ENCODE results near the gene PLS1. TPM values are rescaled to one million over a fixed set of nuclear protein-coding genes. Genes with fewer than 3 reads are reported as not detected.
A peak's percentile ranks its signal among the peaks of the same experiment; 100 is the strongest.
"Not testable (repeated sequence)": the region's sequence is repeated elsewhere in the genome, so short reads cannot be mapped to it uniquely, and the experiment has no call there.

Gene PLS1
- total and polyA plus RNA-seq, 7 experiments from 2014 or later = 1.6 to 6.4 (median 2.5) TPM

GRCh38 chr3:142566096-142566495 is 30.1 kb upstream of the PLS1 start:
- no peak for ATAC-seq
- no peak for DNase-seq
- ChIA-PET POLR2A (no interaction called here), CTCF (no interaction called here)
- Mint-ChIP-seq H3K4me1 (peaks cover 6 to 24% (median 18%) of the 10 kb centered on the region in 7 donors), H3K4me3 (no peak overlapping the region), H3K27ac (peak overlapping the region in 1 of 9 donors; percentile 25), H3K36me3 (peaks cover 5 to 36% (median 27%) of the 10 kb centered on the region in 5 donors), H3K9me3 (peaks cover 0 to 1% (median 0%) of the 10 kb centered on the region in 11 donors), H3K27me3 (no peaks in the 10 kb centered on the region)
- Histone ChIP-seq H3K27me3 (ENCODE audit: control insufficient read depth in 2 of 2, insufficient read depth in 2 of 2, low read length in 2 of 2) (no peaks in the 10 kb centered on the region), H3K27ac (ENCODE audit: low read depth, low read length) (no peak overlapping the region), H3K4me1 (ENCODE audit: control insufficient read depth in 2 of 2, insufficient read depth in 2 of 2, low read length in 2 of 2) (no peaks in the 10 kb centered on the region), H3K9me3 (ENCODE audit: control insufficient read depth in 2 of 3, low read length in 3 of 3) (no peaks in the 10 kb centered on the region), H3K36me3 (ENCODE audit: control insufficient read depth in 2 of 3, insufficient read depth in 3 of 3, low read length in 3 of 3) (peaks cover 0 to 36% (median 10%) of the 10 kb centered on the region in 3 experiments), H3K4me3 (ENCODE audit: low read length) (no peak overlapping the region)
- intact Hi-C loops (cut with micrococcal nuclease) = no loop called here

- POLR2A ChIA-PET = no interaction called here
- Histone ChIP-seq H3K4me3 (ENCODE audit: low read length) (no peak overlapping the region), H3K9me3 (ENCODE audit: control insufficient read depth in 2 of 3, low read length in 3 of 3) (no peaks in the 10 kb centered on the region), H3K27me3 (ENCODE audit: control insufficient read depth in 2 of 2, insufficient read depth in 2 of 2, low read length in 2 of 2) (no peaks in the 10 kb centered on the region), H3K4me1 (ENCODE audit: control insufficient read depth in 2 of 2, insufficient read depth in 2 of 2, low read length in 2 of 2) (peaks cover 0 to 3% of the 10 kb centered on the region in 2 donors), H3K27ac (ENCODE audit: low read depth, low read length) (no peak overlapping the region), H3K36me3 (ENCODE audit: control insufficient read depth in 2 of 3, insufficient read depth in 3 of 3, low read length in 3 of 3) (peaks cover 0 to 21% (median 6%) of the 10 kb centered on the region in 3 experiments)
- peaks cover 0 to 1% (median 0%) of the 10 kb centered on the region in 11 donors for H3K9me3 Mint-ChIP-seq
- no peak overlapping the region for H3K27ac Mint-ChIP-seq
- intact Hi-C loops (cut with micrococcal nuclease) = no loop called here
- no peak for DNase-seq
- no peak overlapping the region for H3K4me3 Mint-ChIP-seq
- CTCF ChIA-PET = no interaction called here
- H3K27me3 Mint-ChIP-seq = no peaks in the 10 kb centered on the region
- peaks cover 5 to 26% (median 19%) of the 10 kb centered on the region in 5 donors for H3K36me3 Mint-ChIP-seq
- ATAC-seq = no peak
- H3K4me1 Mint-ChIP-seq = peaks cover 7 to 29% (median 17%) of the 10 kb centered on the region in 7 donors
These were observed 27.7 kb upstream of the PLS1 start for GRCh38 chr3:142568393-142569017.

- H3K27me3 ChIP-seq (ENCODE audit: control insufficient read depth in 2 of 2, insufficient read depth in 2 of 2, low read length in 2 of 2); ATAC-seq; POLR2A ChIA-PET; CTCF ChIA-PET; H3K9me3 Mint-ChIP-seq; H3K27me3 Mint-ChIP-seq; H3K27ac ChIP-seq (ENCODE audit: low read depth, low read length); DNase-seq; H3K4me1 ChIP-seq (ENCODE audit: control insufficient read depth in 2 of 2, insufficient read depth in 2 of 2, low read length in 2 of 2); H3K4me3 ChIP-seq (ENCODE audit: low read length); H3K9me3 ChIP-seq (ENCODE audit: control insufficient read depth in 2 of 3, low read length in 3 of 3); H3K27ac Mint-ChIP-seq; H3K4me3 Mint-ChIP-seq; intact Hi-C loops (cut with micrococcal nuclease): not testable (repeated sequence)
- H3K4me1 Mint-ChIP-seq = peaks cover 13 to 35% (median 22%) of the 10 kb centered on the region in 7 donors
- peaks cover 5 to 24% (median 19%) of the 10 kb centered on the region in 5 donors for H3K36me3 Mint-ChIP-seq
- H3K36me3 ChIP-seq (ENCODE audit: control insufficient read depth in 2 of 3, insufficient read depth in 3 of 3, low read length in 3 of 3) = peaks cover 0 to 19% (median 6%) of the 10 kb centered on the region in 3 experiments
These were observed 26.8 kb upstream of the PLS1 start for GRCh38 chr3:142569422-142569821.

GRCh38 chr3:142574223-142574622 is 22.0 kb upstream of the PLS1 start:
- ATAC-seq; POLR2A ChIA-PET; DNase-seq; H3K27me3 Mint-ChIP-seq; H3K9me3 ChIP-seq (ENCODE audit: control insufficient read depth in 2 of 3, low read length in 3 of 3); H3K4me3 ChIP-seq (ENCODE audit: low read length); H3K27ac ChIP-seq (ENCODE audit: low read depth, low read length); CTCF ChIA-PET; H3K27me3 ChIP-seq (ENCODE audit: control insufficient read depth in 2 of 2, insufficient read depth in 2 of 2, low read length in 2 of 2); H3K9me3 Mint-ChIP-seq; H3K36me3 ChIP-seq (ENCODE audit: control insufficient read depth in 2 of 3, insufficient read depth in 3 of 3, low read length in 3 of 3): not testable (repeated sequence)
- H3K4me1 ChIP-seq (ENCODE audit: control insufficient read depth in 2 of 2, insufficient read depth in 2 of 2, low read length in 2 of 2) = peaks cover 18 to 24% of the 10 kb centered on the region in 2 donors
- H3K4me1 Mint-ChIP-seq = peaks cover 41 to 66% (median 50%) of the 10 kb centered on the region in 7 donors
- peak overlapping the region in 1 of 9 donors; percentile 25 for H3K27ac Mint-ChIP-seq
- intact Hi-C loops (cut with micrococcal nuclease) = loop anchor here in 1 of 2 donors (10.0 kb wide), 3 partner anchors 549 to 1629 kb away; partner anchors contain the start of genes RNF7 and SLC25A36
- peaks cover 5 to 22% (median 17%) of the 10 kb centered on the region in 5 donors for H3K36me3 Mint-ChIP-seq
- peak overlapping the region in 1 of 10 donors; percentile 98 for H3K4me3 Mint-ChIP-seq

GRCh38 chr3:142574665-142575064 is 21.5 kb upstream of the PLS1 start:
- ChIA-PET POLR2A (interaction anchor here (0.6 kb wide), 1 partner anchor 471 kb away, joined by 3 read pairs; no protein-coding TSS in a partner anchor), CTCF (no interaction called here)
- Mint-ChIP-seq H3K27ac (peak overlapping the region in 3 of 9 donors; percentile 25 to 67 (median 56)), H3K4me3 (peak overlapping the region in 6 of 10 donors; percentile 3 to 98 (median 39)), H3K36me3 (peaks cover 5 to 22% (median 17%) of the 10 kb centered on the region in 5 donors), H3K9me3 (peaks cover 0 to under 1% (median 0%) of the 10 kb centered on the region in 11 donors), H3K4me1 (peaks cover 46 to 70% (median 53%) of the 10 kb centered on the region in 7 donors), H3K27me3 (no peaks in the 10 kb centered on the region)
- ATAC-seq (no peak), DNase-seq (no peak)
- Histone ChIP-seq H3K36me3 (ENCODE audit: control insufficient read depth in 2 of 3, insufficient read depth in 3 of 3, low read length in 3 of 3) (peaks cover 0 to 9% (median 0%) of the 10 kb centered on the region in 3 experiments), H3K27ac (ENCODE audit: low read depth, low read length) (no peak overlapping the region), H3K27me3 (ENCODE audit: control insufficient read depth in 2 of 2, insufficient read depth in 2 of 2, low read length in 2 of 2) (no peaks in the 10 kb centered on the region), H3K9me3 (ENCODE audit: control insufficient read depth in 2 of 3, low read length in 3 of 3) (no peaks in the 10 kb centered on the region), H3K4me1 (ENCODE audit: control insufficient read depth in 2 of 2, insufficient read depth in 2 of 2, low read length in 2 of 2) (peaks cover 22 to 29% of the 10 kb centered on the region in 2 donors), H3K4me3 (ENCODE audit: low read length) (no peak overlapping the region)
- intact Hi-C loops (cut with micrococcal nuclease) = loop anchor here (5.0 to 10.0 kb wide), 11 partner anchors 347 to 1632 kb away; partner anchors contain the start of genes SLC25A36 (in 2 of the 2), DIPK2A (in 1 of the 2), GK5 (in 1 of the 2) and RNF7 (in 1 of the 2)

GRCh38 chr3:142576792-142577191 is 19.4 kb upstream of the PLS1 start:
- peaks cover 0 to 16% (median 9%) of the 10 kb centered on the region in 5 donors for H3K36me3 Mint-ChIP-seq
- peak overlapping the region; percentile 93 to 99 (median 97) for H3K4me3 Mint-ChIP-seq
- H3K27me3 Mint-ChIP-seq = peaks cover 0 to 7% (median 0%) of the 10 kb centered on the region in 5 donors
- DNase-seq (no peak), ATAC-seq (no peak)
- intact Hi-C loops (cut with micrococcal nuclease) = loop anchor here (5.0 to 10.0 kb wide), 11 partner anchors 349 to 1634 kb away; partner anchors contain the start of genes SLC25A36 (in 2 of the 2), DIPK2A (in 1 of the 2), GK5 (in 1 of the 2) and RNF7 (in 1 of the 2)
- CTCF ChIA-PET = interaction anchor here (0.8 kb wide), 1 partner anchor 436 kb away, joined by 3 read pairs; no protein-coding TSS in a partner anchor
- no peak overlapping the region for H3K4me3 ChIP-seq (ENCODE audit: low read length)
- peaks cover 0 to 4% (median 0%) of the 10 kb centered on the region in 3 experiments for H3K36me3 ChIP-seq (ENCODE audit: control insufficient read depth in 2 of 3, insufficient read depth in 3 of 3, low read length in 3 of 3)
- peaks cover 25 to 29% of the 10 kb centered on the region in 2 donors for H3K4me1 ChIP-seq (ENCODE audit: control insufficient read depth in 2 of 2, insufficient read depth in 2 of 2, low read length in 2 of 2)
- H3K9me3 Mint-ChIP-seq = peaks cover 0 to 1% (median 0%) of the 10 kb centered on the region in 11 donors
- peaks cover 45 to 65% (median 55%) of the 10 kb centered on the region in 7 donors for H3K4me1 Mint-ChIP-seq
- H3K9me3 ChIP-seq (ENCODE audit: control insufficient read depth in 2 of 3, low read length in 3 of 3) = no peaks in the 10 kb centered on the region
- H3K27me3 ChIP-seq (ENCODE audit: control insufficient read depth in 2 of 2, insufficient read depth in 2 of 2, low read length in 2 of 2) = no peaks in the 10 kb centered on the region
- no peak overlapping the region for H3K27ac ChIP-seq (ENCODE audit: low read depth, low read length)
- POLR2A ChIA-PET = interaction anchor here (0.5 to 4.8 kb wide), 5 partner anchors 15 to 425 kb away, joined by 3 to 36 read pairs (median 5); partner anchors contain the start of genes PLS1, U2SURP and XRN1
- H3K27ac Mint-ChIP-seq = peak overlapping the region in 7 of 9 donors; percentile 9 to 98 (median 96)

Data from naive thymus-derived CD4-positive, alpha-beta T cell (primary cell).